ENCODE measurements around the gene LPP. TPM values are rescaled to one million over a fixed set of nuclear protein-coding genes. Genes with fewer than 3 reads are reported as not detected.

The LPP gene
- total RNA-seq, 2 donors from 2014 or later = 52.7 to 56.7 TPM

GRCh38 chr3:188913084-188913483 lies 759.1 kb downstream of the LPP start:
- Mint-ChIP-seq H3K27me3 (no peaks in the 10 kb centered on the region), H3K4me1 (ENCODE audit: low read depth in 2 of 2) (peaks cover 56 to 62% of the 10 kb centered on the region in 2 donors), H3K9me3 (peaks cover 7% of the 10 kb centered on the region), H3K36me3 (peaks cover 10% of the 10 kb centered on the region), H3K27ac (no peak overlapping the region), H3K4me3 (no peak overlapping the region)
- ATAC-seq (no peak), DNase-seq (ENCODE audit: low spot score) (no peak)

DNA sequence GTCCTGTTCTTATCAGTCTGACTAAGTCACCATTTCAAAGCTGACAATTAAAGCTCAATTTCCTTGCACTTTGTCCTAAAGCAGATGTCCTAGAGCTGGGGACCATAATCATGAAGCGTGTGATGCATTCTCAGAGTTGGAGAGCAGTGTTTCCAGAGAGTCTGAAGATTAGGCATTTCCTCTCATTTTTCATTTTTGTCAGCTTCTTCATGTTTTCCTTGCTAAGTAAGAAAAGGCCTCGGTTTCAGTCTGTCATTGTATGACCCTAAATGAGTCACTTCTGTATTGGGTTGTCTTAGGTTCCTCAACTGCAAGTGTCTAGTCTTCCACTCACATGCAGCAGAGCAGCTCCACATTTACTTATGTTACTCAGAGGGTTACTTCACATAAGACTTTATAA lies 760.6 kb downstream of the LPP start:
- H3K9me3 Mint-ChIP-seq = peaks cover 7% of the 10 kb centered on the region
- peak overlapping the region; percentile 96 to 99 for H3K27ac Mint-ChIP-seq
- ATAC-seq (peak; percentile 82), DNase-seq (ENCODE audit: low spot score) (no peak)
- H3K4me1 Mint-ChIP-seq (ENCODE audit: low read depth in 2 of 2) = peaks cover 55 to 67% of the 10 kb centered on the region in 2 donors
- H3K27me3 Mint-ChIP-seq = no peaks in the 10 kb centered on the region
- H3K36me3 Mint-ChIP-seq = peaks cover 6% of the 10 kb centered on the region
- H3K4me3 Mint-ChIP-seq = peak overlapping the region; percentile 81

GRCh38 chr3:188915127-188915526 lies 761.2 kb downstream of the LPP start:
- H3K4me1 Mint-ChIP-seq (ENCODE audit: low read depth in 2 of 2) = peaks cover 55 to 68% of the 10 kb centered on the region in 2 donors
- H3K36me3 Mint-ChIP-seq = peaks cover 6% of the 10 kb centered on the region
- peak overlapping the region; percentile 81 for H3K4me3 Mint-ChIP-seq
- H3K27ac Mint-ChIP-seq = peak overlapping the region; percentile 96 to 99
- ATAC-seq = peak; percentile 73 to 83
- H3K9me3 Mint-ChIP-seq = peaks cover 7% of the 10 kb centered on the region
- DNase-seq (ENCODE audit: low spot score) = peak; percentile 66
- H3K27me3 Mint-ChIP-seq = no peaks in the 10 kb centered on the region

GRCh38 chr3:188916934-188917401 lies 763.0 kb downstream of the LPP start:
- ATAC-seq = peak; percentile 77 to 83
- H3K9me3 Mint-ChIP-seq = peaks cover 7% of the 10 kb centered on the region
- peaks cover 55 to 64% of the 10 kb centered on the region in 2 donors for H3K4me1 Mint-ChIP-seq (ENCODE audit: low read depth in 2 of 2)
- H3K36me3 Mint-ChIP-seq = peaks cover 5% of the 10 kb centered on the region
- H3K4me3 Mint-ChIP-seq = peak overlapping the region; percentile 81
- DNase-seq (ENCODE audit: low spot score) = no peak
- H3K27ac Mint-ChIP-seq = peak overlapping the region; percentile 96 to 99
- H3K27me3 Mint-ChIP-seq = no peaks in the 10 kb centered on the region

- peak overlapping the region; percentile 81 for H3K4me3 Mint-ChIP-seq
- H3K36me3 Mint-ChIP-seq = no peaks in the 10 kb centered on the region
- H3K27me3 Mint-ChIP-seq = no peaks in the 10 kb centered on the region
- DNase-seq (ENCODE audit: low spot score) = no peak
- H3K9me3 Mint-ChIP-seq = peaks cover 7% of the 10 kb centered on the region
- H3K4me1 Mint-ChIP-seq (ENCODE audit: low read depth in 2 of 2) = peaks cover 50 to 57% of the 10 kb centered on the region in 2 donors
- H3K27ac Mint-ChIP-seq = peak overlapping the region; percentile 96 to 99
- ATAC-seq = no peak
These were observed 764.1 kb downstream of the LPP start for GRCh38 chr3:188918093-188918492.

DNA sequence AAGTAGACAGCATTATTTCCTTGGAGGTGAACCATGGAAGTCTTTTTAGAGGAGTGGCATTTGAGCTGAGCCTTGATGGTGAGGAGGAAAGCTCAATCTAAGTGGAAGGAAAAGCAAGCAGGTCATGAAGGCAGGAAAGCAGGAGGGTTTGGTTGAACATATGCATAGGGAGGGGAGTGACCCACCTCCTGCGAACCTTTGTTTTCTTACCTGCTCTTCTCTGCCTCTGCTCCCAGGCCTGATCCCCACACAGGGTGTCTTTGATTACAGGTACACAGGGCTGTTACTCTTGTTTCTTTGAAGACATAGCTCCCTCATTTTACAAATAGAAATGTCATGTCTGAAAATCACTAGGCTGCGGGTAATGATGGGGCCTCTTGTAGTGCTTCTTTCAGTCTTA lies 769.7 kb downstream of the LPP start:
- Mint-ChIP-seq H3K36me3 (no peaks in the 10 kb centered on the region), H3K27ac (peak overlapping the region in 1 of 2 donors; percentile 40), H3K27me3 (no peaks in the 10 kb centered on the region), H3K9me3 (peaks cover 3% of the 10 kb centered on the region), H3K4me3 (no peak overlapping the region), H3K4me1 (ENCODE audit: low read depth in 2 of 2) (peaks cover 7 to 24% of the 10 kb centered on the region in 2 donors)
- ATAC-seq (no peak), DNase-seq (ENCODE audit: low spot score) (no peak)

- Mint-ChIP-seq H3K4me3 (no peak overlapping the region), H3K27me3 (no peaks in the 10 kb centered on the region), H3K36me3 (no peaks in the 10 kb centered on the region), H3K4me1 (ENCODE audit: low read depth in 2 of 2) (peaks cover 0 to 22% of the 10 kb centered on the region in 2 donors), H3K9me3 (no peaks in the 10 kb centered on the region), H3K27ac (peak overlapping the region in 1 of 2 donors; percentile 40)
- DNase-seq (ENCODE audit: low spot score) (no peak), ATAC-seq (no peak)
These were observed 771.4 kb downstream of the LPP start for GRCh38 chr3:188925376-188925775.

GRCh38 chr3:188926111-188926510 lies 772.2 kb downstream of the LPP start:
- no peak overlapping the region for H3K4me3 Mint-ChIP-seq
- H3K27me3 Mint-ChIP-seq = no peaks in the 10 kb centered on the region
- peaks cover 0 to 26% of the 10 kb centered on the region in 2 donors for H3K4me1 Mint-ChIP-seq (ENCODE audit: low read depth in 2 of 2)
- H3K9me3 Mint-ChIP-seq = no peaks in the 10 kb centered on the region
- no peak for DNase-seq (ENCODE audit: low spot score)
- no peaks in the 10 kb centered on the region for H3K36me3 Mint-ChIP-seq
- peak overlapping the region in 1 of 2 donors; percentile 24 for H3K27ac Mint-ChIP-seq
- ATAC-seq = no peak

GRCh38 chr3:188926741-188927511 lies 773.0 kb downstream of the LPP start:
- no peaks in the 10 kb centered on the region for H3K9me3 Mint-ChIP-seq
- no peak overlapping the region for H3K27ac Mint-ChIP-seq
- H3K4me1 Mint-ChIP-seq (ENCODE audit: low read depth in 2 of 2) = peaks cover 0 to 28% of the 10 kb centered on the region in 2 donors
- no peak overlapping the region for H3K4me3 Mint-ChIP-seq
- H3K27me3 Mint-ChIP-seq = no peaks in the 10 kb centered on the region
- ATAC-seq (no peak), DNase-seq (ENCODE audit: low spot score) (no peak)
- no peaks in the 10 kb centered on the region for H3K36me3 Mint-ChIP-seq

- Mint-ChIP-seq H3K4me3 (no peak overlapping the region), H3K4me1 (ENCODE audit: low read depth in 2 of 2) (peaks cover 0 to 28% of the 10 kb centered on the region in 2 donors), H3K27me3 (no peaks in the 10 kb centered on the region), H3K9me3 (no peaks in the 10 kb centered on the region), H3K36me3 (no peaks in the 10 kb centered on the region), H3K27ac (peak overlapping the region in 1 of 2 donors; percentile 32)
- no peak for DNase-seq (ENCODE audit: low spot score)
- no peak for ATAC-seq
These were observed 774.0 kb downstream of the LPP start for GRCh38 chr3:188927971-188928370.

- peaks cover 0 to 28% of the 10 kb centered on the region in 2 donors for H3K4me1 Mint-ChIP-seq (ENCODE audit: low read depth in 2 of 2)
- H3K9me3 Mint-ChIP-seq = no peaks in the 10 kb centered on the region
- ATAC-seq (no peak), DNase-seq (ENCODE audit: low spot score) (no peak)
- H3K4me3 Mint-ChIP-seq = no peak overlapping the region
- peak overlapping the region in 1 of 2 donors; percentile 50 for H3K27ac Mint-ChIP-seq
- no peaks in the 10 kb centered on the region for H3K27me3 Mint-ChIP-seq
- H3K36me3 Mint-ChIP-seq = no peaks in the 10 kb centered on the region
These were observed 775.2 kb downstream of the LPP start for GRCh38 chr3:188929137-188929536.

- no peaks in the 10 kb centered on the region for H3K9me3 Mint-ChIP-seq
- no peaks in the 10 kb centered on the region for H3K27me3 Mint-ChIP-seq
- H3K4me3 Mint-ChIP-seq = no peak overlapping the region
- no peak for DNase-seq (ENCODE audit: low spot score)
- H3K27ac Mint-ChIP-seq = peak overlapping the region in 1 of 2 donors; percentile 3
- H3K4me1 Mint-ChIP-seq (ENCODE audit: low read depth in 2 of 2) = peaks cover 0 to 21% of the 10 kb centered on the region in 2 donors
- ATAC-seq = no peak
- no peaks in the 10 kb centered on the region for H3K36me3 Mint-ChIP-seq
These were observed 777.1 kb downstream of the LPP start for GRCh38 chr3:188931036-188931435.

DNA sequence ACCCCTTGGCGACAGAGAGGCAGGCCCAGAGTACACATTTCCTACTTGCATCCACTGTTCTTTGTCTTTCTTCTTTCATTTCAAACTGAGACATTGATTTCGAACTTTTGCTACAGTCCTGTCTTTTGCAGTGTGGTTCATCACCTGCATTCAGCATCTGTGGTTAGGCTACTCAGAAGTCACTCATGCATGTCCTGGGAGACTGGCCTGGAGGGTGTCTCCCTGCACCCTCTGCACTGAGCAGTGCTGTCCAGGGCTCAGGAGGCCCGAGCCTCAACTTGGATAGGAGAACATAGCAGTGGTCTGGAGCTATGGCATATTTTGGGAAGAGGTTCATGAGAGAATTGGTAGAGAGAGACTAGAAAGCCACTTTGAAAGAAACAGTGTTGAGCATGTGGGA lies 777.6 kb downstream of the LPP start:
- no peaks in the 10 kb centered on the region for H3K9me3 Mint-ChIP-seq

GRCh38 chr3:188934989-188935388 lies 781.0 kb downstream of the LPP start:
- no peak for ATAC-seq
- Mint-ChIP-seq H3K27me3 (no peaks in the 10 kb centered on the region), H3K27ac (peak overlapping the region in 1 of 2 donors; percentile 38), H3K9me3 (no peaks in the 10 kb centered on the region), H3K36me3 (no peaks in the 10 kb centered on the region), H3K4me1 (ENCODE audit: low read depth in 2 of 2) (peaks cover 0 to 10% of the 10 kb centered on the region in 2 donors), H3K4me3 (no peak overlapping the region)
- no peak for DNase-seq (ENCODE audit: low spot score)

More for the DNA sequence above, 777.6 kb downstream of the LPP start:
- Mint-ChIP-seq H3K27me3 (no peaks in the 10 kb centered on the region), H3K4me1 (ENCODE audit: low read depth in 2 of 2) (peaks cover 0 to 20% of the 10 kb centered on the region in 2 donors), H3K27ac (peak overlapping the region in 1 of 2 donors; percentile 3), H3K36me3 (no peaks in the 10 kb centered on the region), H3K4me3 (no peak overlapping the region)
- DNase-seq (ENCODE audit: low spot score) (no peak), ATAC-seq (no peak)
